ENCODE measurements around the gene EHD1. TPM values are rescaled to one million over a fixed set of nuclear protein-coding genes. Genes with fewer than 3 reads are reported as not detected.

Gene EHD1
- total RNA-seq, 1 experiment from 2014 or later = 73.5 TPM

GRCh38 chr11:64891215-64891848 lies 12.9 kb upstream of the EHD1 start:
- DNase-seq (ENCODE audit: low read depth) = no peak

- DNase-seq (ENCODE audit: low read depth) = no peak
Measured at GRCh38 chr11:64890522-64890939, 12.1 kb upstream of the EHD1 start.

GRCh38 chr11:64888729-64889511 lies 10.5 kb upstream of the EHD1 start:
- no peak for DNase-seq (ENCODE audit: low read depth)

DNA sequence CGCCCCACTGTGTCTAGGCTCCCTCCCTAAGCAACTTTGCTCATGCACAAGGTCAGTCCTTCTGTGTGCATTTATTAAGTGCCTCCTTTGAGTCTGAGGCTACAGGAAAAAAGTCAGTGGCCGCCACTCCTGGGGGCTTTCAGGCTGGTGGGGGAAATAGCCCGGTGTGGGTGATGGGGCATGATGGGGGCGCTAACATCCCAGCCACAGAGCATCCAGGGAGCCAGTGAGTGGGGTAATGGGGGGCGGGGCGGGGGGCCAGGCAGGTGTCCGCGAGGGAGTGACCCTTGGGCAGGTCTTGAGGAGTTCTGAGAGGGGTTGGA lies 9.9 kb upstream of the EHD1 start:
- no peak for DNase-seq (ENCODE audit: low read depth)

DNA sequence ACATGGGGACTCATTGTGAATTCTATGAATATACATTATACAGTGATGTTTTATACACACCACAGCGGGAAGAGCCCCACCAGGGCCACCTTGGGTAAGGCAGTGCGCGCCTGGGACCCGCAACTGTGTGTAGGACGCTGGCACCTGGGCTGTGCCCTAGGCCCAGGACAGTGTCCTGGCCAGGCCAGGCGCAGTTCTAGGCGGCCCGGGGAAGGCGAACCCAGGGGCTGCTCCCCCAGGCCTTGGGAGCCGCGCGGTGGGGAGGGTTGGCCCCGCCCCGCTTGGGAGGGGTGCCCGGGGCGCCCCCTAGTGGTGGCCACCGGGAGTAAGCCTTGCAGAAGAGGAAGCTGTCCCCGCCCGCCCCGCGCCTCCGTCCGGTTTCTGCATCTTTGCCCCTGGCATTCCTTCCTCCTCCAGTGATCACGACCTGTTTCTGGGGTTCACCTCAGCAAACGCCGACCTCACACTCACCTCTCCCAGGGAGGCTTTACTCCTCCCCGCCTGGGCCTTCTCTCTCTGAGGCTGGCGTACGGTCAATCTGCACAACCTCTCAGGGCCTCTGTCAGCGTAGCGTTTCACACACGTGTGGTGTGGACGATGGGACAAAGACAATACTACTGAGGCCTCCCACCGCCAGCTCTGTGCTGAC lies 9.5 kb upstream of the EHD1 start:
- peak; percentile 29 for DNase-seq (ENCODE audit: low read depth)

- no peak for DNase-seq (ENCODE audit: low read depth)
Measured at GRCh38 chr11:64887234-64887756, 8.9 kb upstream of the EHD1 start.

DNA sequence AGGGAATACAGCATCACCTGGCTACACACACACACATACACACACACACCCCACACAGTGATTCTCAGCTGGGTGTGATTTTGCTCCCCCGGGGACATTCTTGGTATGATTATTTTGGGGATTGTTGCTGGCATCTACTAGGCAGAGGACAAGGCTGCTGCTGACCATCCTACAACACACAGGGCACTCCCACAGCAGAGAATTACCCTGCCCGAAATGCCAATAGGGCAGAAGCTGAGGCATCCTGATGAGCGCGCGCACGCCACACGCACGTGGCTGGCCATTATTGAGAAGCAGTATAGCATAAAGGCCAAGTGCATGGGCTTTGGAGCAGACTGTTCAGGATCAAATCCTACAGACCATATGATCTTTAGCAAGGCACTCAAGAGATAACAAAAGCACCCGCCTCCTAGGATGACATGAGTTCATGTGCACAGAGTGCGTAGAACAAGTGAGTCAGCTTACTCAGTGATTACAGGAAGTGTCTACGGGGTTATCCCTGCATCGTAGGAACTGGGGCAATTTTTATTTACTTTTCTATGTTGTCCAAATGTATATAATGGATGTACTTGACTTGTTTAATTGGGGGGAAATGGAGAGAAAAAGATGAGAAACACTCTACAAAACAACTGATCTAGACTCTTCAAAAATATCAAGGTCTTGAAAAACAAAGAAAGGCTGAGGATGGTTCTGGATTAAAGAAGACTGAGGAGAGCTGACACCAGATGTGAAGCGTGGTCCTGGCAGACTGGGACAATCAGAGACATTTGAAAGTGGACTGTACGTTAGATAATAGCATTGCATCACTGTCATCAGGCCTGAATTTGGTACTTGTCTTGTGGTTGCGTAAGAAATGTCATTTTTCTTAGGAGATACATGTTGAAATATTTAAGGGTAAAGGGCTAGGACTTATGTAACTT lies 7.2 kb upstream of the EHD1 start:
- DNase-seq (ENCODE audit: low read depth) = peak; percentile 43

DNA sequence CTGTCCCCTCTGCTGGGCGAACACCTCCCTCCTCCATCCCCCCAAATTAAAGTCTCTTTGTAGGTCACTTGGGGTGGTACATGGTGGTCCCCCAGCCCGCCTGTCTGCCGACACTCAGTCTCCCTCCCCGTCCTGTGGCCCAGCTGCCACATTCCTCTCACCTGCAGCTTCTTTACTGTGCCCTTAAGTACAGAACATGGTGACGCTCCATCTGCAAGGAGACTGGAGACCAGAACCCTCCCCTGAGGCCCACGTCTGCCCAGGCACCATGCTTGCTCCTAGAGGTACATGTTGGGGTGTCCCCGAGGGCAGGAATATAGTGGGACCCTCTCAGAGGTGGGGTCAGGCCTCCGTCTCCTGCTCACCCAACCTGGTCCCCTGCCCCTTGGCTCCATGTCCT lies 5.6 kb upstream of the EHD1 start:
- DNase-seq (ENCODE audit: low read depth) = no peak

DNA sequence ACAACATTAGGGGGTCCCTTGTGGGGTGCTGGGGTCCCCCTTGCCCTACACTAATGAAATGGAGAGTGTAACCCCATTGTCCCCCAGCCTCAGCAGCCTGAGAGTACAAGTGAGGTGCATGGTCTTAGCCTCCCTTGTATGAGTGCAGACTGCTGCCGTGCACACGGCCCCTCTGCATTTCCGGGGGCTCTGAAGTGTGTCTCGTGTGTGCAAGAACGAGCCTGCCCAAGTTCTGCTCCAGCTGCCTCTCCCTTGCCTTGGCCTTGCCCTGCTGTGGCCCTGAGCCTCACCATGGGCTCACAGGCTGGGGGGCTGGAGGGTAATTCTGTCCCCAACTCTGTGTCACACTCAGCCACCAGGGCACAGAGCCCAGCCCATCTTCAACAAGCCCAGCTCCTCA lies 5.2 kb upstream of the EHD1 start:
- no peak for DNase-seq (ENCODE audit: low read depth)

- no peak for DNase-seq (ENCODE audit: low read depth)
Measured at GRCh38 chr11:64882243-64882642, 3.8 kb upstream of the EHD1 start.

GRCh38 chr11:64881476-64881875 lies 3.1 kb upstream of the EHD1 start:
- no peak for DNase-seq (ENCODE audit: low read depth)

DNA sequence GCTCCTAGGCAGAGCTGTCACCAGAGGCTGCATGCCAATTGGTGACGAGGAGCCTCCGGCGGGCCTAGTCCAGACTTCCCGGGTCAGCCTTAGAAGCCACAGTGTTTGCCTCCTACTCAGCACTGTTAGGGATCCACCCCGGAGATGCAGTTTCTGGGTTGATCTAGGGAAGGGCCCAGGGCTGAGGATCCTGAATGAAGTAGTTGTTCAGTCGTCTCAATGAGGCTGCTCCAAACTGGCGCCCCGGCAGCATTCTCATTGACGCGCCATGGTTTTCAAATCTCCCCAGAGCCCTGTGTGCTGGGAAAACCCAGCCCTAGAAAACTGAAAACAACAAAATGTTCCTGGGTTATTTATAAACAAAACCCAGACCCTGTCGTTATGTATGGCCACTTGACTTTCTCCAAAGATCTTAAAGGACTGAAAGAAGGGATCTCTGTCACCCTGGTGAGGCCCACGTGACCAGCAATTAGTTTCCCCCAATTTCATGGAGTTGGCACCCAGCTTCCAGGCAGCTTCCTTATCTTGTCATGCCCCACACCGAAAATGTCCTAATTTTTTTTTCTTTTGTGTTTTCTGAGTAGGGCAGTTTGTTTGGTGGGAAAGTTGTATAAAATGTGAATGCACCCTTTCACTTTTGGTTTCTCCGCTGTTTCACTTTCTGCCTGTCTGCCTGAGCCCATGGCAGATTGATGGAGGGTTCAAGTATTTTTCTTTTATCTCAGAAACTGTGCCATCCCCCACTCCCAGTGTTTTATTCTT lies 2.0 kb upstream of the EHD1 start:
- DNase-seq (ENCODE audit: low read depth) = no peak

DNA sequence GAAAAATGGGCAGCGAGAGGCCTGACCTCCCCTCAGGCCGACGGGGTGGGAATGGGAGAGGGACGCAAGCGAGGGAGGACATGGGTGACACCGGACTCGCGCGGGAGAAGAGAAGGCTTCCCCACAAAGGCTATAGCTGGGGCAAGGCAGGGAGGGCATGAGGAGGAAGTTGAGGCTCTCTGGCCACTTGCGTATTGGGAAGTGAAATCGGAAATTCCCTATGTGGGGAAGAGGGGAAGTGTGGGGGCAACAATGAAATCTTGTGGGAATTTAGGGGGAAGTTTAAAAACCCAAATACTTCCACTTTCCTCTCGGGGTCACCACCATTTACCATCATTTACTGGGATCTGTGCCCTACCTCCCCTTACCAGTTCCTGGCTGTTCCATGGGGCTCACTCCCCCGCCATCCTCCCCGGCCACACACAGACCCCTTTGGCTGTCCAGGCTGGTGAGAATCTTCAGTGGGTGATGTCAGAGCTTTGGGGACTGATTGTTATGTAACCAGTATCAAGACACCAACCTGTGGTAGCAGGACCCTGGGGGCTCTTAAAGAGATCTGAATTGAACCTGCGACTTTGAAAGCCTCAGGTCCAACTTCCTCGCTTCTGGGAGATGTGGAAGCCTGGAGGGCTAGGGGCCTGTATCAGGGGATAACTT lies 951 bp upstream of the EHD1 start:
- DNase-seq (ENCODE audit: low read depth) = no peak

DNA sequence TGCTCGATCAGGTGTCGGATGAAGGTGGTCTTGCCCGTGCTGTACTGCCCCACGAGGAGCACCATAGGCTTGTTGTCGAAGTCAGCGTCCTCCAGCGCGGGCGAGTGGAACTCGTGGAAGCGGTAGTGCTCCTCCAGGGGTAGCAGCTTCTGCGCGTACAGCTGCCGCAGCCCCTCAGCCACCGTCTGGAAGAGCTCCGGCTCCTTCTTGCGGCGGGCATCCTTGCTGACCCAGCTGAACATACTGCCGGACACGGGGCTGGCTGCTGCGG lies 263 bp downstream of the EHD1 start:
- DNase-seq (ENCODE audit: low read depth) = no peak

- DNase-seq (ENCODE audit: low read depth) = no peak
Measured at GRCh38 chr11:64877390-64878222, 815 bp downstream of the EHD1 start.

GRCh38 chr11:64876835-64877341 lies 1.5 kb downstream of the EHD1 start:
- DNase-seq (ENCODE audit: low read depth) = no peak

GRCh38 chr11:64876229-64876750 lies 2.1 kb downstream of the EHD1 start:
- no peak for DNase-seq (ENCODE audit: low read depth)

GRCh38 chr11:64875369-64876228 lies 2.8 kb downstream of the EHD1 start:
- no peak for DNase-seq (ENCODE audit: low read depth)

Measured in LHCN-M2 (cell line).